AG10803 (cell line): ENCODE results near the gene KCNAB3.
A peak's percentile ranks its signal among the peaks of the same experiment; 100 is the strongest.

ENCODE experiments used
- DNase-seq: peaks from one replicate; pipeline ENCODE4 v3.0.0; 2010; ENCODE audit warnings: low read depth
- H3K4me3 ChIP-seq: 2 replicates; pipeline ENCODE4 v1.5.1; 2011; ENCODE audit warnings: mild to moderate bottlenecking, low read length, control low read depth
- TF ChIP-seq, protein P1 (sequence below): conservative IDR thresholded peaks from 2 replicates; pipeline ENCODE4 v1.5.1; 2011; ENCODE audit warnings: mild to moderate bottlenecking, low read length, control low read depth, inconsistent platforms

Gene KCNAB3

DNA sequence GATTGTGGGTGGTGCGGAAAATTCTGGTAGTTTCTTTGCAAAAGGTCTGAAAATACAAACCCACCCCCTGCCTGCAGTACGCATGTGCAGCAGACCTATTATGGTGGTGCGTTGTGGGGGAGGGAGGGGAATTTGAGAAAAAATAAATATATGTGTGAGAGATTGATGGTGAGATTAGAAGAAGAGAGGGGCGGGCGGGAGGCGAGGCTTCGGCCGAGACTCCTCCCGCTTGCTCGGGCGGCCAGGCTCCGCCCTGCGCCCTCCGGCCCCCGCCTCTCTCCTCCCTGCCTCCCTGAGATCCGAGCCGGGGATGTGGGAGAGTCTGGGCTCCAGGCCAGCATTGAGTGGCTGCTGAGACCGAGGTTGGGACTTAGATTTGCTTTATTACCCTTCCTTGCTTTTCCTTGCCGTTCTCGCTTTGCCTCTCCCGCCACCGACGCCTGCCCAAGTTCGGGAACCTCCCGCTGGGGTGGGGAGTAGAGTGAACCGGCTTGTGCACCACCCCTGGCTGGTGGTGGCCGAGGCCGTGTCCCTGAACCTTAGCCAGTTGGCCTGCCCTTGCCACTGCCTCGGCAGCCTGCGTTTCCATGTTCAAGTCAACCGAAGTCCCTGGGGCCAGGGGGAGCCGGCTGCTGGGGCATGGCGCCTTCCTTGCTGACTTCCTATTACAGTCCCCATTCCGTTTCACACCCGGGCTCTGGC lies 42.0 kb downstream of the KCNAB3 start:
- TF ChIP-seq, protein P1, sequence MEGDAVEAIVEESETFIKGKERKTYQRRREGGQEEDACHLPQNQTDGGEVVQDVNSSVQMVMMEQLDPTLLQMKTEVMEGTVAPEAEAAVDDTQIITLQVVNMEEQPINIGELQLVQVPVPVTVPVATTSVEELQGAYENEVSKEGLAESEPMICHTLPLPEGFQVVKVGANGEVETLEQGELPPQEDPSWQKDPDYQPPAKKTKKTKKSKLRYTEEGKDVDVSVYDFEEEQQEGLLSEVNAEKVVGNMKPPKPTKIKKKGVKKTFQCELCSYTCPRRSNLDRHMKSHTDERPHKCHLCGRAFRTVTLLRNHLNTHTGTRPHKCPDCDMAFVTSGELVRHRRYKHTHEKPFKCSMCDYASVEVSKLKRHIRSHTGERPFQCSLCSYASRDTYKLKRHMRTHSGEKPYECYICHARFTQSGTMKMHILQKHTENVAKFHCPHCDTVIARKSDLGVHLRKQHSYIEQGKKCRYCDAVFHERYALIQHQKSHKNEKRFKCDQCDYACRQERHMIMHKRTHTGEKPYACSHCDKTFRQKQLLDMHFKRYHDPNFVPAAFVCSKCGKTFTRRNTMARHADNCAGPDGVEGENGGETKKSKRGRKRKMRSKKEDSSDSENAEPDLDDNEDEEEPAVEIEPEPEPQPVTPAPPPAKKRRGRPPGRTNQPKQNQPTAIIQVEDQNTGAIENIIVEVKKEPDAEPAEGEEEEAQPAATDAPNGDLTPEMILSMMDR = no peak
- peak overlapping the region; percentile 92 for H3K4me3 ChIP-seq
- peak; percentile 92 for DNase-seq

DNA sequence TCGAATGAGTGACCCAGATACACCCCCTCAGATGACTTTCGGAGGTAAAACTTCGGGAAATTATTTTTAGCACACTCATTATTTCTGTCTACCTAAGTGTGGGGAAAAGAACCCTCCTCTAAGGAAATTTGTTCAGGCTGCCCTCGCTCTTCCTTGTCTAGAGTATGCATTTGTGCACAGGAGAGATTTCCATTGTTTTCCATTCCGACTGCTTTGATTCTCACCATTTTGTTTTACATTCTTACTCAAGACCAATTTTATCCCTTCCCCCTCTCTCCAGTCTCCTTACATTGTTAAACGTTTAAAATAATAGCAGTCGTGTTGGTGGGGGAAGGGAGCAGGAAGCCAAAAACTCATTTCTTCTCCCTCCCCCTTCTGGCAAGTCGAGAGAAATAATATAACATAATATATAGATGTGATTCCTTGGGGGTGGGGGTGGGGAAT lies 42.6 kb downstream of the KCNAB3 start:
- H3K4me3 ChIP-seq = peak overlapping the region; percentile 92
- no peak for DNase-seq
- TF ChIP-seq, protein P1 = no peak

DNA sequence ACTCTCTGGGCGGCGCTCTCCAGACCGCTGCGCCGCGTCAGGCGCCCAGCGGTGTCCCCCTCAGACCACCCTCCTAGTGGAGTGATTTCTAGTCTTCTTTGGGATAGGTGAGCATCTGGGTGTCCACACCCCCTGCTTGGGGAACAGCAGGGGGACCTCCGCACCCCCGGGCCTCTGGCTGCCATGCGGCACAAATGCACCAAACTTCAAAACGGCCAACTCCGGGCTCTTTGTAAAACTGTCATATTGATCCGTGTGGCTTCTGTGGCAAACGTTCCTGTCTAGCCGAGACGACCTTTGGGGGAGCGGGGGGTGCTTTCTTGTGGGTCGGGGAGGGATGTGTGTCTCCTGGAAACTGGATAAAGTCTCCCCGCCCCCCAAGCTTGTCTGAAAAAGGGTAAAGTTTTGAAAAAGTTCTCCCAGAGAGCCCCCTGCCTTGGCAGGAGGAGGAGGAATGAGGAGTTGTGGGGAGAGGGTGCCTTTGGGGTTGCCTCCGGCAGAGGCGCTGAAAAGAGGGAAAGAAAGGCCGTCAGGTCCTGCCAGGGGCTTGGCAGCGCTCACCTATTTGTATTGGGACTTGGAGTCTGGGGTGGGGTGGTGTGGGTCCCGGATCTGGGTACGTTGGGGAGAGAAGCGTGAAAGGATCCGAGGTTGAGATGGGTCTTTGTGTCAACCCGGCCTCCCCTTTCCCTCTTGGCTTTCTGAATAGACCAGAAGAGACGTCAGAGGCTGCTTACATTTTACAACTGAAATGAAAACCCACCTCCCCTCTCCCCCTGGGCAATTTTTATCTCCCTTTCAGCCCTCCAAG lies 43.2 kb downstream of the KCNAB3 start:
- DNase-seq = no peak
- TF ChIP-seq, protein P1 = peak; percentile 20; the same call in 1 of the 2 replicates
- H3K4me3 ChIP-seq = peak overlapping the region; percentile 92

DNA sequence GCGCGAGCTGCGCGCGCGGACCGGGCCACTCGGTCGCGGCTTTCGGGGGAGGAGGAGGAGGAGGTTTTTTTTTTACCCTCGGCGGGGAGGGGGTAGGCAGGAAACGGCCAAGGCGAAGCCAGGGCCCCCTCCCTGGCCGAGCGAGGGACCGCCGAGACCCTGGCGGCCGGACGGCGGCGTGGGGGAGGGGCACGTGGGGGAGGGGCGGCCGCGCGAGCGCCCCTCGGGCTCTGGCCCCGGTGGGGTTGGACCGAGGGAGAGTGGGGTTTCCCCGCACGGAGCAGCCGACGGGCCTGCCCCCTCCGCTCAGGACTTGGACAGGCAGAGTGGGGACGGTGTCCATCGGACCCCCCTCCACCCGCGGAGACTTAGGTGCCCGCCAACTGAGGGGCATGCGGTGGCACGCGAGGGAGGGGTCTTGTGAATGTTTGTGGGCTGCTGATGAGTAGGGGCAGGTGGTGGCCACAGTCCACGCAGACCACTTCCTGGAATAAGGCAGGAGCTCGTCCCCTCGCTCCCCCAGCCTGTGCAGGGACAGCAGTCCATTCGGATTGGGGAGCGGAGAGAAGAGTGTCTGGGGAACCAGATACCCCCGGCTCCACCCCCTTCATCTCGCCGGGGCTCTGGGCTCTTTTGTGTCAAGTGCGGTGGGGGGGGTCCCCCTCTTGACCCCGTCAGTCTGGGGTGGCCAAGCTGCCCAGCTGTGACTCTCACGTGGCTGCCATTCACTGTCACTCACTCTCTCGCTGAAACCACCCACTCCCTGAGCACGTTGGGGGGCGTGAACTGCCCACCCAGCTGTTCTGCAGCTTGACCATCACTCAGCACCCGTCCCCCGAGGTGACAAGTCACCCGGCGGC lies 44.1 kb downstream of the KCNAB3 start:
- TF ChIP-seq, protein P1 = no peak
- DNase-seq = no peak
- peak overlapping the region; percentile 92 for H3K4me3 ChIP-seq

DNA sequence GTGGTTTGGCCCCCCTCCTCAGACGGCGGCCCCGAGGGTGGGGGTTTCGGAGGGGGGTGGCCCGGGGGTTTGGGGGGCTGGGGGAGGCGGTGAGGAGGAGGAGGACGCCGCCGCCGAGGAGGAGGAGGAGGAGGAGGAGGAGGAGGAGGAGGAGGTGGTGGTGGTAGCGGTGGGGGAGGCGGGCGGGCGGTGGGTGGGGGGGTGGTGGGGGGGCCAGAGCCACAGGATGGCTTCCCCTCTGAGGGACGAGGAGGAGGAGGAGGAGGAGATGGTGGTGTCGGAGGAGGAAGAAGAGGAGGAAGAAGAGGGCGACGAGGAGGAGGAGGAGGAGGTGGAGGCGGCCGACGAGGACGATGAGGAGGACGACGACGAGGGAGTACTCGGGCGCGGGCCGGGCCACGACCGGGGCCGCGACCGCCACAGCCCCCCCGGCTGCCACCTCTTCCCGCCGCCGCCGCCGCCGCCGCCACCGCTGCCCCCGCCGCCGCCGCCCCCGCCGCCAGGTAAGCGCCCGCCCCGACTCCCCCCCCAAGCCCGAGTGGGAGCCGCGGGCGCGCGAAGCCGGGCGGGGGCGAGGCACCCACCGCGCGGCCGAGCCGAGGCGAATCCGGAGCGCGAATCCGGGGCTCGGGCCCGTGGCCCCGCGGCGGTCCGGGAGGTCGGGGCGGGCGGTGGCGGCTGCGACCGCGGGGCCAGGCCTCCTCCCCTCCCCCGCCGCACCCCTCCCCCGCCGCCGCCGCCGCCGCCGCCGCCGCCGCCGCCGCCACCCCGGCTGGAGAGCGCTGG lies 44.9 kb downstream of the KCNAB3 start:
- peak overlapping the region; percentile 92 for H3K4me3 ChIP-seq
- TF ChIP-seq, protein P1 = no peak
- no peak for DNase-seq

DNA sequence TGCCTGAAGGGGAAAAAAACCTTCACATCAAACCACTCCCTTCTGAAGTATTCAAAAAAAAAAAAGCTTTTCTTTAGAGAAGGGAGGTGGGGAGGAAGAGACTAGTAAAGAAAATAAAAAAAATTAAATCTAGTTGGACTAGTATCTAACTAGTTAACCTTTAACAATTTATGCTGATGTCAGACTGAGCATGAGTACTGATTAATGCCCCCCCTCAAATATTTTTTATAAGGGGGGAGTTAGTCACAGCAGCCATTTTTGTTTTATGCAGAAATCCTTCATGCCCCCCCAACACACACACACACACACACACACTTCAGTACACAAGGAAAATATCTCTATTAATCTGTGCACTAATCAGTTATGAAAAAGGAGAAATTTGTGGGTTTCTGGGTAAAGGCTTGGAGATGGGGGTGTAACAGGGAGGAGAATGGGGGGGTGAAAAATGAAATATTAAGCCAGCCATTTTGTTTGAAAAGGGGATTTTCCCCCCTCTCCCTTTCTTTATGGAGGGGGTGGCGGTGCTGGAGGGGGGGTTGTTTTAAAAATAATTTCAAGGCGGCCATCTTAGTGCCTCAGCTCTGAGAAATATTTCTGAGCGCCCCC lies 45.8 kb downstream of the KCNAB3 start:
- peak; percentile 45 for DNase-seq
- peak overlapping the region; percentile 77 for H3K4me3 ChIP-seq
- TF ChIP-seq, protein P1 = no peak
